ENCODE results near the gene ZNF846.

GRCh38 chr19:9752701-9753443 is 15.7 kb downstream of the ZNF846 start:
- TF ChIP-seq CTCF (IDR thresholded peaks at IDR 0.05) (no peak), POLR2A (IDR thresholded peaks at IDR 0.05) (no peak)
